ENCODE results near the gene IL1RAPL1.

IL1RAPL1 gene

DNA sequence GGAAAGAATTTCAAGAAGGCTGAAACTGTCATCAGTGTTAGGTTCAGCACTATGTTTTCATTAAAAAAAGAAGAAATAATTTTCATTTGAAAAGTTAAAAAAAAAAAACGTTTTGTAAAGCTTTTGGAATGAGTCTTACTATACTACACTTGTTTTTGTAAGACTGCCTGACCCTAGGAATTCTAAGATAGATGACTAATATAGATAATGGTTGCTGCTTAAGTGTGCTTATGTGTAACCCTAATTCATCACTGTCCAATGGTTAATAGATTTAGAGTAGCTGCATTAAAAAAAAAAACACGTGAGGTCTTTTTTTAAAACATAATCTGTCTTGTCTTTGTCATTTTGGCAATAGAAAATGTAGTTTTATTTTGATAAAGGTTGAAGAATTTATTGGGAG lies 323.2 kb downstream of the IL1RAPL1 start:
- no peak overlapping the region for H3K27ac ChIP-seq
- TF ChIP-seq ZFX (IDR thresholded peaks at IDR 0.05; ENCODE audit: borderline replicate concordance), result no peak
- TF ChIP-seq, protein P1, sequence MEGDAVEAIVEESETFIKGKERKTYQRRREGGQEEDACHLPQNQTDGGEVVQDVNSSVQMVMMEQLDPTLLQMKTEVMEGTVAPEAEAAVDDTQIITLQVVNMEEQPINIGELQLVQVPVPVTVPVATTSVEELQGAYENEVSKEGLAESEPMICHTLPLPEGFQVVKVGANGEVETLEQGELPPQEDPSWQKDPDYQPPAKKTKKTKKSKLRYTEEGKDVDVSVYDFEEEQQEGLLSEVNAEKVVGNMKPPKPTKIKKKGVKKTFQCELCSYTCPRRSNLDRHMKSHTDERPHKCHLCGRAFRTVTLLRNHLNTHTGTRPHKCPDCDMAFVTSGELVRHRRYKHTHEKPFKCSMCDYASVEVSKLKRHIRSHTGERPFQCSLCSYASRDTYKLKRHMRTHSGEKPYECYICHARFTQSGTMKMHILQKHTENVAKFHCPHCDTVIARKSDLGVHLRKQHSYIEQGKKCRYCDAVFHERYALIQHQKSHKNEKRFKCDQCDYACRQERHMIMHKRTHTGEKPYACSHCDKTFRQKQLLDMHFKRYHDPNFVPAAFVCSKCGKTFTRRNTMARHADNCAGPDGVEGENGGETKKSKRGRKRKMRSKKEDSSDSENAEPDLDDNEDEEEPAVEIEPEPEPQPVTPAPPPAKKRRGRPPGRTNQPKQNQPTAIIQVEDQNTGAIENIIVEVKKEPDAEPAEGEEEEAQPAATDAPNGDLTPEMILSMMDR (IDR thresholded peaks at IDR 0.05), result no peak

GRCh38 chrX:28920153-28920943 lies 333.1 kb downstream of the IL1RAPL1 start:
- no peak overlapping the region for H3K27ac ChIP-seq
- no peak for TF ChIP-seq ZFX (IDR thresholded peaks at IDR 0.05; ENCODE audit: borderline replicate concordance)

DNA sequence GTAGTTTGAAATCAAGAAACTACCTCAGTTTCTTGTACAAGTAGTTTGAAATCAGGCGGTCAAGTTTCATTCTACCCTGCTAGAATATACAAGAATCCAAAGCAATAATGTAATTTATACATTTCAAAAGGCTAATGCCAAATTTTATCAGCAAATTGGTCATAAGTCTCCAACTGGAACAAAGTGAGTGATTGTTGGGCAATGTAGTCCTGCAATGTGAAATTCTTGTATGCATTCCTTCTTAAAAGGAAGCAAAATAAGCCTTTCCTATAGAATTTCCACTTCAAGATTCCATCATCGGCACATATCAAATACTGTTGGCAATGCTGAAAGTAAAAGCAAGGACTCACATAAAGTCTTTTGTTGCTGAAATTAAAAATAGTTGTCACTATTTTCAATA lies 334.9 kb downstream of the IL1RAPL1 start:
- no peak overlapping the region for H3K27ac ChIP-seq
- TF ChIP-seq, protein P1 (IDR thresholded peaks at IDR 0.05), result no peak
- TF ChIP-seq ZFX (IDR thresholded peaks at IDR 0.05; ENCODE audit: borderline replicate concordance), result no peak

DNA sequence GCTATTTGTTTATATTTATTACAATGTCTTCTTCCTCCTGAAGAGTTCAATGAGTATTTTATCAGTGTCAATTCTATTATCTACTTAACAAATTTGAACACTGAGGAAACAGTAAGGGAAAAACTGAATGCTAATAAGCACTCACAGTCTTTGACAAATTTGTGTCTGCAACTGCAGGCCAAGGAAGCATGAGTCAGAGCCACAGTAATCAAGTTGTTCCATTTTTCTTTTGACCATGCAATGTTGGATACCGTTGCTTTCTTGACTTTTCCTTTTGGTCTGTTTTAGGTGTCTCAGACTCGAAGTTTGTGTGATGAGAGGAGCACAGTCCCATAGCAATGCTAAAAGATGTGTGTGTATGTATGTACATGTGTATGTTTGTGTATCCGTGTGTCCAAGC lies 359.6 kb downstream of the IL1RAPL1 start:
- no peak overlapping the region for H3K27ac ChIP-seq
- TF ChIP-seq, protein P1 (IDR thresholded peaks at IDR 0.05), result no peak
- TF ChIP-seq ZFX (IDR thresholded peaks at IDR 0.05; ENCODE audit: borderline replicate concordance), result no peak

- H3K27ac ChIP-seq, result no peak overlapping the region
- TF ChIP-seq ZFX (IDR thresholded peaks at IDR 0.05; ENCODE audit: borderline replicate concordance), result no peak
- TF ChIP-seq, protein P1 (IDR thresholded peaks at IDR 0.05), result no peak
Observed at GRCh38 chrX:28960063-28960462, 372.8 kb downstream of the IL1RAPL1 start.

- TF ChIP-seq ZFX (IDR thresholded peaks at IDR 0.05; ENCODE audit: borderline replicate concordance), result no peak
- TF ChIP-seq, protein P1 (IDR thresholded peaks at IDR 0.05), result no peak
- no peak overlapping the region for H3K27ac ChIP-seq
Observed at GRCh38 chrX:28966331-28966730, 379.1 kb downstream of the IL1RAPL1 start.

DNA sequence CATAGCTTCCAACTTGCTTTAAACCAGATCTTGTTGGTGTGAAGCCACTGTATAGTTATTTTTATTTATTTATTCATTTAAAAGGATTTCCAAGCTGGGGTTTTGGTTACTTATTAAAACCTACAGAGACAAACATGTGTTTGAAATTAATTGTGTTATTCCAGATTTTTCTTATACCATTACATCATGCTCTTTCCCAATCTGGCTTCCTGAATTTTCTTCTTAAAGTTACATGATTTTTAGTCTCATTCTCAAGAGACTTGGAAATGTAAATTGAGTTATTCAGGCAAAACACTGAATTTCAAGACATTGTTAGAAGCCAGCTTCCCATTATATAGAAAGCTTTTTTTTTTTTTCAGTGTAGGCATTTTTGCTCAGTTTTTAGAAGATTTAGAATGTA lies 381.9 kb downstream of the IL1RAPL1 start:
- H3K27ac ChIP-seq, result no peak overlapping the region
- TF ChIP-seq, protein P1 (IDR thresholded peaks at IDR 0.05), result no peak
- TF ChIP-seq ZFX (IDR thresholded peaks at IDR 0.05; ENCODE audit: borderline replicate concordance), result no peak
